SH-SY5Y (cell line): ENCODE results near the gene VDAC2.

Source experiments
- GATA2 ChIP-seq: IDR thresholded peaks from 2 replicates; pipeline ENCODE4 v1.6.1; 2011; ENCODE audit warnings: mild to moderate bottlenecking, low read depth, low read length
- GATA3 ChIP-seq: IDR thresholded peaks from 2 replicates; pipeline ENCODE4 v1.6.1; 2011; ENCODE audit warnings: low read depth, mild to moderate bottlenecking, low read length, moderate library complexity

VDAC2 gene

DNA sequence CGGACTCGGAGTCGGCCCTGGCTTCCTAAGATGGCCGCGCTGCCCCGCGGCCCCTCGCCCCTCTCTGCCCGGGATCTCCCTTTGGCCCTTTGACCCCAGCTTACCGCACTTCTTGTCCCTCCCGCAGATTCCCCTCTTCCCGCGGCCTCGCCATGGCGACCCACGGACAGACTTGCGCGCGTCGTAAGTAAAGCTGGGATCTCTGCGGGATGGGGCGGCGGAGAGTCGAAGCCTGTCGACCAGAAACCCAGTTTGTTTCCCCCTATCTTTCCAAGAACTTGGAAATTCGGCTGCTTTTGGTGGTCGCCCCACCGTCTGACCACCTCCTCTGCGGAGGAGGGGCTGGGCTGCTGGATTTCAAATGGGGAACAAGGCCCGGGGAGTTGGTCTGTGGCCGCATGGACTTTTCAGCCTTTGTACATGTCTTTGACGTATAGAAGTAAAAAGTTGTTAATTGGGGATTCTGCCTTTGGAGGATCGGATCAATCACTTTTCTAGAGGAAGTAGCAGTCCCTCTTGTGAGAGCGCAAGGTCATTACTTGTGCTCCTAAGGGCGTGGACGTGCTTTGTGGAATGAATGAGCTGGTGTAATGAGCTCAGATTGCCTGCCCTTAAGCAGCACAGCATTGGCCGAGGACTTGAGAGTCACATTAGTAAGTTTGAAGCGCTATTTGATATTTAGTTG is 553 bp downstream of the VDAC2 start:
- TF ChIP-seq GATA3, result no peak
- no peak for TF ChIP-seq GATA2

DNA sequence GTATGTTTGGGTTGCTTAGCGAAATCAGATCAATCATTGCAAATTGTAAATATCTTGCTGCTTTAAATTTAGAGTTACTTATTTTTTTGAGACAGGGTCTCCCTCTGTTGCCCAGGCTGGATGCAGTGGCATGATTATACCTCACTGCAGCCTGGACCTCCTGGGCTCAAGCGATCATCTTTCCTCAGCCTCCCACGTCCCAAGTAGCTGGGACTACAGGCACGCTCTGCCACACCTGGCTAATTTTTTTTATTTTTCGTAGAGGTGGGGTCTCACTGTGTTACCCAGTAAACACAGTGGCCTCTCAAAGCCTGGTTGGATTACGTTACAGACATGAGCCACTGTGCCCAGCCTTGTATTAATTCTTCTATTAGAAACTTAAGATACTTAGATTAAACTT is 1.7 kb downstream of the VDAC2 start:
- TF ChIP-seq GATA2, result no peak
- TF ChIP-seq GATA3, result no peak

DNA sequence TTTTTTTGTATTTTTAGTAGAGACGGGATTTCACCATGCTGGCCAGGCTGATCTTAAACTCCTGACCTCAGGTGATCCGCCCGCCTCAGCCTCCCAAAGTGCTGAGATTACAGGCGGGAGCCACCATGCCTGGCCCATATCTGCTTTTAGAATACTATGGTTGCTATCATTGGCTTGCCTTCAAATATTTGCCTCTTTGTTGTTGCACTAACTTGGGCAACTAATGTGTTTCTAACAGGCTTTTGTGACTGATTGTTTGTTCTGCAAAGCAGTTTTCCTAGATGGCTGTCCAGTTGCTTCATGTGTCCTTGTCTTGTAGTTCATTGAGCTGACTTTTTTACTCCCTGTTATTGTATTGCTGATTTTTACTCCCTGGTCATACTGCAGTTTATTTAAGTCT is 9.7 kb downstream of the VDAC2 start:
- TF ChIP-seq GATA2 (no peak), GATA3 (no peak)

DNA sequence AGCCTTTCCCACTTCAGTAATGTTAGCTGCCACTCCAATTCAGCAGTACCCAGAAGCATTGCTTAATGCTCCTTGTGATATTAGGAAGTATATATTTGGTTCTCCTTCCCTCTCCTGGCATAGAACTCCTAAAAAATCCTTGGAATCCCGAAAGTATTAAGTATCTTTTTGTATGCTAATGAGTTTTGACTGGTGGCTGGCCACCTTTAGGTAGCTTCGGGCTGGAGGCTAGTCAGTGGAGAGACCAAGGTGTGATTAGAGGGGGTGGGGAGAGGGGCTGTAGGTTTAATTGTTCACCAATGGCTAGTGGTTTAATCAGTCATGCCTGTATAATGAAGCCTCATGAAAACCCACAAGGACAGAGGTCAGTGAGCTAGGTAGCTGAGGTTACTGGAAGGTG is 12.9 kb downstream of the VDAC2 start:
- TF ChIP-seq GATA2 (no peak), GATA3 (no peak)

DNA sequence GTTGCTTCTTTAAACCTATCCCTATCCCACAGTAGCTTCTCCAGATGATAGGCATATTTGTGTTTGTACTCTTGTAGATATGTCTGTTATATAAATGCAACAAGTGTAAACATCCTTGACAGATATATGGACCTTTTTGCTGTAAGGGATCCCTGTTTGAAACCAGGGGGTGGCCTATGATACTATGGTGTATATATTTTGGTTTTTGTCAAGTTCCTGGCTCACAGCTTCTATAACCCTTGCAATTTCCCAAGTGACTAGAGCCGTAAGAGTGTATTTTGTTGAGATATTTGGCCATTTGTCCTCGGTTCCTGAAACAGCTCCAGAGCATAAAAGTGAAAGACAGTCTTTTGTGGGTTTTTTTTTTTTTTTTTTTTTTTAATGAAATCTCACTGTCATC is 15.5 kb downstream of the VDAC2 start:
- TF ChIP-seq GATA2 (no peak), GATA3 (no peak)

- TF ChIP-seq GATA3, result no peak
- TF ChIP-seq GATA2, result no peak
These were observed 16.1 kb downstream of the VDAC2 start for GRCh38 chr10:75226656-75227055.

DNA sequence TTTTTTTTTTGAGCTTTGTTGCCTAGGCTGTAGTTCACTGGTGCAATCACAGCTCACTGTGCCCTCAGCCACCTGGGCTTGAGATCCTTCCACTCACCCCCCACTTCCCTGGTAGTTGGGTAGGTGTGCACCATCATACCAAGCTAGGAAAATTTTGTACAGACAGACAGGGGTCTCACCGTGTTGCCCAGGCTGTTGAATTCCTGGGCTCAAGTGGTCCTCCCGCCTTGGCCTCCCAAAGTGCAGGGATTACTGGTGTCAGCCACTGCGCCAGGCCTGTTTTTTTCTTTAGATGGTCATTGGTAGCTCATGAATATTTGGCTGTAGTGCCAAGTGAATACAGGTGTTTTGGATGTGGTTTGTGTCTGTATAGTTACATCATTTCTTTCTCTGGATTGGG is 17.7 kb downstream of the VDAC2 start:
- TF ChIP-seq GATA3 (no peak), GATA2 (no peak)

DNA sequence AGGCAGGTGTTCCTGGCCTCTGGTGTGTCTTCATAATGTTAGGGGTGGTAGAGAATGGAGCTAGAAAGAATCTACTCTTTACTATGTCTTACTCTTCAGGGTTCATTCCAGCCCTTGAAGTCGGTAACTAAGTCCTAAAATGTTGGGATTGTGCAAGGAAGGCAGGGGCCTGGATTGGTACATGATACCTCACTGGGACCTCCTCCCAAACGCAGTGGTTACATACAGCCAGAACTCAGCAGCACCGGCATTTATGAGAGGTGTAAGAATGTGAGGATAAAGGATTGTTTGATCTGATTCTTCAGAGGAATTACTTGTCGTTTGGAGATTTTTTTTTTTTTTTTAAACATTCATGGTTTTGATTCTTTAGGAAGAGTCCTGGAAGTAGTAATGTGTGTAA is 18.2 kb downstream of the VDAC2 start:
- TF ChIP-seq GATA2, result no peak
- no peak for TF ChIP-seq GATA3

DNA sequence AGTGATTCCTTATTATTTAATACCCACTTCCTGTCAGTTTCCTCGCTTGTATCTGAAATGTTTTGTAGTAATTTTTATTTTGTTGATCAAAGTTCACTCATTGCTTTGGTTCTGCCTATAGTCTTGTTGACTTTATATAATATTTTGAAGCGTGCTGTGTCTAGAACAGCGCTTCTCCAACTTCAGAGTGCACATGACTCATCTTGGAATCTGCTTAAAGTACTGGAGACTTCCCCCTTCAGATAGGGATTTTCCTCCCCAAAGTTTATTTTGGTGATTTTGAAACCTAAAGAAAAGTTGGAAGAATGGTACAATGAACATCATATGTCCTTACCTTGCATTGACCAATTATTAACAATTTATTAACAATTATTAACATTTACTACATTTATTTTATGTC is 19.4 kb downstream of the VDAC2 start:
- TF ChIP-seq GATA3 (no peak), GATA2 (no peak)

GRCh38 chr10:75230600-75231038 is 20.0 kb downstream of the VDAC2 start:
- TF ChIP-seq GATA2, result no peak
- no peak for TF ChIP-seq GATA3

DNA sequence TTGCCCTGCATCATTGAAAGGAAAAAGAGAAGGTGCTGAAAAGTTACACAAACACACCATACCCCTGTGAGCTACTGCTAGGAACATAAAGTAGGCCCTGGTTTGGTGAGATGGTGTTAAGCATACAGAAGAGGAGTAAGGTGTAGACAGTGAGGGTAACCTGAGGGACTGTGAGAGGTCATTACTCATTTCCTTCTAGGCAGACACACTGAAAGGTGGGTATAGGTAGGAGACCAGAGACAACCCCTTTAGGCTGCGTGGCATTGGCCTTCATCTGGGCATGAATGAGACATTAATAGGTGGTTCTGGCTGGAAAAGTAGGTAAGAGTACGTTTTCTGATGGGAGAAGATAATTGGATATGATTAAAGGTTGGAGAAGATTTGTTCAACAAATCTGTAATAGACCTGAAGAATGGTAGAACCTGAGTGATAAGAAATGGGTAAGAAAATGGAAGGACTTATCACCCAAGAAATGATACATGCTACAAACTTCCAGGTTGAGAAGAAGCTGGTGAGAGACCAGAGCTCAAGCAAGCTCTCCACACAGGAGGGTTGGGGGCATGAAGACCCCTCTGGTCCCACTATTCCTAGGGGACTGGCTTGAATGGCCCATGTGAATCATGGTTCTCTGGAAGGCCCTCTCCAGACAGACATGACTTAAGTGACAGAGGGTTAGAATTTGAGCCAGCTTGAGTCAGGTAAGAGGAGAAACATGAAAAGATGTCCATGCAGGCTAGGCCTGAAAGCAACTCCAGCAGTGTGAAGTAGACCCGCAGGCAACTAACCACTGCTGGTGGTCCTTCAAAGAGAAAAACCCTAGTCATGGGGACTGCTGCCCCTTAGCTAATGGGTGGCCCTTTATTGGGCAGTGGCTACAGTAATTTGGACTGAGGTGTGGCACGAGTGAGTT is 21.3 kb downstream of the VDAC2 start:
- TF ChIP-seq GATA3 (no peak), GATA2 (no peak)

- no peak for TF ChIP-seq GATA3
- TF ChIP-seq GATA2, result peak; percentile 76
These were observed 22.9 kb downstream of the VDAC2 start for GRCh38 chr10:75233444-75234016.

DNA sequence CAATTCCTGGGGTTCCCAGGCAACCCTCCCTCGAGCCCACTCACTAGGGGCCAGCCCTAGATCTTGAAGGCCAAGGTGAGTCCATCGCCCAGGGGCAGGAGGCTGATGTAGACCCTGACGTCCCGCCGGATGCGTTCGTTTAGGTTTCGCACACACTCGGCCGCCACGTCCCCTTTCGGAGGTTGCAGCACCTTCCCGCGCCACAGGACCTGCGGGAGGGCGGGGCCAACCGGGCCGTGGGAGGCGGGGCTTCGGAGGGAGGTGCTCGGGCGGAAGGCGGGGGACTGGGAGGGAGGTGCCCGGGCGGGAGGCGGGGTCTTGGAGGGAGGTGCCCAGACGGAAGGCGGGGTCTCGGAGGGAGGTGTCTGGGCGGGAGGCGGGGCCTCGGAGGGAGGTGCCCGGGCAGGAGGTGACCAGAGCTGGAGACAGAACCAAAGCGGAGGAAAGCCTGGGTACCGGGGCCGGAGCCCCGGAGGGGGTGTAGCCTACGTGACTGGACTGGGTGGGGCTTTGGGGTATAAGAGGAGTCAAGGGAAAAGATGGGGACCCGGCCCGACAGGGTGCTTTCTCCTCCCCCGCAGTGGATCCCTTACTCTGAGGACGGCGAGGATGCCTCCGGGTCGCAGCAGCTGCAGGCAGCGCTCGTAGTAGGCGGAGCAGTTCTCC is 23.6 kb downstream of the VDAC2 start:
- TF ChIP-seq GATA3 (no peak), GATA2 (no peak)

GRCh38 chr10:75234683-75235374 is 24.2 kb downstream of the VDAC2 start:
- TF ChIP-seq GATA3 (no peak), GATA2 (no peak)
